Fibroblast of lung (primary cell): ENCODE data around the gene ZNF575. TPM values are rescaled to one million over a fixed set of nuclear protein-coding genes. Genes with fewer than 3 reads are reported as not detected.
A peak's percentile ranks its signal among the peaks of the same experiment; 100 is the strongest.

Experiments used
- DNase-seq, 2 donors: peaks; one replicate each; pipeline versions ENCODE4 v3.0.0 to v3.0.0-alpha.2; 2010; ENCODE audit warnings: low read depth in 2 of 2
- H2AFZ ChIP-seq: 2 replicates; pipeline ENCODE4 v1.5.1; 2012; ENCODE audit warnings: low read length, control low read depth, inconsistent platforms
- H3K27ac ChIP-seq: 2 replicates; pipeline ENCODE4 v1.5.1; 2011; ENCODE audit warnings: low read length, control low read depth; ENCODE audit not compliant: insufficient read depth
- H3K27me3 ChIP-seq: 2 replicates; pipeline ENCODE4 v1.5.1; 2011; ENCODE audit warnings: mild to moderate bottlenecking, low read length; ENCODE audit not compliant: control insufficient read depth, insufficient read depth
- H3K36me3 ChIP-seq: 2 replicates; pipeline ENCODE4 v1.5.1; 2011; ENCODE audit warnings: low read length; ENCODE audit not compliant: control insufficient read depth, insufficient read depth
- H3K4me1 ChIP-seq: 2 replicates; pipeline ENCODE4 v1.5.1; 2011; ENCODE audit warnings: low read length; ENCODE audit not compliant: control insufficient read depth, insufficient read depth; ENCODE audit errors: extremely low read depth
- H3K4me2 ChIP-seq: 2 replicates; pipeline ENCODE4 v1.5.1; 2011; ENCODE audit warnings: low read length, control low read depth; ENCODE audit not compliant: insufficient read depth; ENCODE audit errors: extremely low read depth
- H3K4me3 ChIP-seq, 4 experiments: fragments of 200-600 bp in 1 of 4; sonication (generic) in 1 of 4; replicated peaks in 1 of 4; 2 replicates each; pipeline ENCODE4 v1.5.1; 2011 to 2016; ENCODE audit warnings: low read length in 4 of 4, low read depth in 3 of 4, mild to moderate bottlenecking in 3 of 4, control low read depth in 2 of 4, inconsistent platforms in 1 of 4, mixed read lengths in 1 of 4; ENCODE audit not compliant: insufficient read depth in 1 of 4; ENCODE audit errors: control extremely low read depth in 1 of 4
- H3K79me2 ChIP-seq: 2 replicates; pipeline ENCODE4 v1.5.1; 2012; ENCODE audit warnings: mild to moderate bottlenecking, low read length, inconsistent platforms; ENCODE audit not compliant: control insufficient read depth, insufficient read depth
- H3K9ac ChIP-seq: 2 replicates; pipeline ENCODE4 v1.5.1; 2011; ENCODE audit warnings: mild to moderate bottlenecking, low read length, control low read depth; ENCODE audit not compliant: insufficient read depth
- H3K9me3 ChIP-seq: 2 replicates; pipeline ENCODE4 v1.5.1; 2012; ENCODE audit warnings: low read depth, low read length; ENCODE audit not compliant: control insufficient read depth, insufficient read depth
- H4K20me1 ChIP-seq: 2 replicates; pipeline ENCODE4 v1.5.1; 2011; ENCODE audit warnings: low read length; ENCODE audit not compliant: control insufficient read depth, insufficient read depth; ENCODE audit errors: extremely low read depth
- EZH2 ChIP-seq: IDR thresholded peaks from 2 replicates; pipeline ENCODE4 v1.5.1; 2012; ENCODE audit warnings: low read length, control low read depth, mild to moderate bottlenecking; ENCODE audit errors: missing control alignments
- polyA plus RNA-seq, 2 donors: library from polyadenylated mRNA; depleted of rRNA in 1 of 2; stranded (reverse) in 1 of 2; unstranded in 1 of 2; fragments of >200 nt; gene quantifications; 2 replicates each; pipeline ENCODE4 v1.2.1, GENCODE V29; 2011 to 2012; ENCODE audit warnings: missing spikeins in 1 of 2
- total RNA-seq: library from RNA; depleted of rRNA; stranded (reverse); fragments of >200 nt; gene quantifications from 2 replicates; pipeline ENCODE4 v1.2.1, GENCODE V29; 2014
- TF ChIP-seq, protein P1 (sequence below), 2 donors: IDR thresholded peaks in 1 of 2; conservative IDR thresholded peaks in 1 of 2; 1 replicate in 1 of 2; 2 replicates in 1 of 2; pipeline ENCODE4 v1.5.1; 2011 to 2012; ENCODE audit warnings: low read length in 2 of 2, control low read depth in 1 of 2, inconsistent platforms in 1 of 2, low read depth in 1 of 2, mild to moderate bottlenecking in 1 of 2

Gene ZNF575
- total and polyA plus RNA-seq, 2 donors (not counting 1 experiment from before 2014, with no cell fraction given): 0.27 to 0.33 TPM

DNA sequence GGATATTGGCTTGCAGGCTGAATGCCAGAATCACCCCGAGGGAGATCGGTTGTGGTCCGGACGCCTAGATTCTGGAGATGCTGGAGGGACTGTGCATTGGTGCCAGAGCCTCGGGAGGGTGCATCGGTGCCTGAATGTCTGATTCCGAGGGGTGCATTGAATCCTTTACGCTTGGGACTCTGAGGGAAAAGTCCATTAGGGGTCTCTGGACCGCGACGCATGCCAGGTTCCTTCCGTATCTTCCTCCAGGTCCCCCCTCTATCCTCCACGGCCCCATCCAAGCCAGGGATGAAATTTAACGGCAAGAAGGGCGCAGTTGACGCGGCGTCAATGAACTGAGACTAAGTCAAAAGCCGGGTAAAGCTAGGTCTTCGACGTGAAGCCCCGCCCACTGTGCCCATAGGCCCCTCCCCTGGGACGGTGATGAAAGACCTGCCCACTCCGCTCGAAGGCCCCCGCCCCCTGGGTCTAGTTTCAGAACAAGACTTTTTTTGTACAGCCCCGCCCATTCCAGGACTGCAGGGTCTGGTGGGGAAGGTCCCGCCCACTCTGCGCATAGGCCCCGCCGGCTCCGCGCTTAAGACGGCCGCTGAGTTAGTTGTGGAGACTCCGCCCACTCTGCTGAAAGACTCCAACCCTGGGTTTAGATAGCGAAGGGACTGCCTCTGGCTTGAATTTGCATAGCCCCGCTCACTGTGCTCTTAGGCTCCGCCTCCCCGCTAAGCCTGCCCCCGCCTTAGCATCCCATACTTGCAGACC lies 737 bp downstream of the ZNF575 start:
- peak; percentile 100 for DNase-seq
- Histone ChIP-seq H3K9ac (peak overlapping the region; percentile 27), H3K9me3 (no peaks in the 10 kb centered on the region), H3K4me1 (peaks cover 6% of the 10 kb centered on the region), H3K4me3 (peak overlapping the region; percentile 43 to 82 (median 68)), H3K4me2 (peak overlapping the region; percentile 89), H3K36me3 (no peaks in the 10 kb centered on the region), H2AFZ (peak overlapping the region; percentile 73), H3K27ac (peak overlapping the region; percentile 79), H3K79me2 (no peaks in the 10 kb centered on the region), H4K20me1 (no peaks in the 10 kb centered on the region), H3K27me3 (no peaks in the 10 kb centered on the region)
- TF ChIP-seq, protein P1, sequence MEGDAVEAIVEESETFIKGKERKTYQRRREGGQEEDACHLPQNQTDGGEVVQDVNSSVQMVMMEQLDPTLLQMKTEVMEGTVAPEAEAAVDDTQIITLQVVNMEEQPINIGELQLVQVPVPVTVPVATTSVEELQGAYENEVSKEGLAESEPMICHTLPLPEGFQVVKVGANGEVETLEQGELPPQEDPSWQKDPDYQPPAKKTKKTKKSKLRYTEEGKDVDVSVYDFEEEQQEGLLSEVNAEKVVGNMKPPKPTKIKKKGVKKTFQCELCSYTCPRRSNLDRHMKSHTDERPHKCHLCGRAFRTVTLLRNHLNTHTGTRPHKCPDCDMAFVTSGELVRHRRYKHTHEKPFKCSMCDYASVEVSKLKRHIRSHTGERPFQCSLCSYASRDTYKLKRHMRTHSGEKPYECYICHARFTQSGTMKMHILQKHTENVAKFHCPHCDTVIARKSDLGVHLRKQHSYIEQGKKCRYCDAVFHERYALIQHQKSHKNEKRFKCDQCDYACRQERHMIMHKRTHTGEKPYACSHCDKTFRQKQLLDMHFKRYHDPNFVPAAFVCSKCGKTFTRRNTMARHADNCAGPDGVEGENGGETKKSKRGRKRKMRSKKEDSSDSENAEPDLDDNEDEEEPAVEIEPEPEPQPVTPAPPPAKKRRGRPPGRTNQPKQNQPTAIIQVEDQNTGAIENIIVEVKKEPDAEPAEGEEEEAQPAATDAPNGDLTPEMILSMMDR (conservative IDR thresholded peaks at IDR 0.05 in 1 of 2, IDR thresholded peaks at IDR 0.05 in 1 of 2; ENCODE audit: low read depth in 1 of 2, low read length in 2 of 2): no peak
- TF ChIP-seq EZH2: no peak

DNA sequence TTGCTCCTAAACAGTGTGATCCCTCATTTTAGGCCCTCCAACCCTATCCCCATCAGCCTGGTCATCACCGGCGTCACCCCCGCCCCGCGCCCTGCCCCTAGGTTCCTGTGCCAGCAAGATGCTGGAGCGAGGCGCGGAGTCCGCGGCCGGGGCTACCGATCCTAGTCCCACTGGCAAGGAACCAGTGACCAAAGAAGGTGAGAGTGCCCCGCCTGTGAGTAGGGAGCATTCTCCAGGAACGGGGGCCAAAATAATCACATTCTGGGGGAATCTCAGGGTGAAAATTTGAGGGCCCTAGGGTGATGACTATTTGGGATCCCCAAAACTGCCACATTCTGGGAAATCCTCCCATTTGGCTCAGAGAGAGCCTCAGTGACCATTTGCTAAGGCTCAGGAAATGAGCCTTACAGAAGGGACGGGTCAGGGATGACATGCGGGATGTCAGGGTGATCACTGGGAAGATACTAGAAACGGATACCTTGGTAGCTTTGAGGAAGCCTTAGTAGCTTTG lies 1.4 kb downstream of the ZNF575 start:
- no peaks in the 10 kb centered on the region for H3K27me3 ChIP-seq
- H3K9ac ChIP-seq: no peak overlapping the region
- peak overlapping the region; percentile 57 for H3K27ac ChIP-seq
- H3K9me3 ChIP-seq: no peaks in the 10 kb centered on the region
- H4K20me1 ChIP-seq: no peaks in the 10 kb centered on the region
- no peak for TF ChIP-seq EZH2
- TF ChIP-seq, protein P1 (conservative IDR thresholded peaks at IDR 0.05 in 1 of 2, IDR thresholded peaks at IDR 0.05 in 1 of 2; ENCODE audit: low read depth in 1 of 2, low read length in 2 of 2): no peak
- peak overlapping the region; percentile 80 for H3K4me2 ChIP-seq
- H3K79me2 ChIP-seq: no peaks in the 10 kb centered on the region
- H3K36me3 ChIP-seq: no peaks in the 10 kb centered on the region
- DNase-seq: no peak
- peak overlapping the region; percentile 4 for H2AFZ ChIP-seq
- H3K4me3 ChIP-seq: peak overlapping the region; percentile 2 to 74 (median 26)
- H3K4me1 ChIP-seq: peaks cover 6% of the 10 kb centered on the region

DNA sequence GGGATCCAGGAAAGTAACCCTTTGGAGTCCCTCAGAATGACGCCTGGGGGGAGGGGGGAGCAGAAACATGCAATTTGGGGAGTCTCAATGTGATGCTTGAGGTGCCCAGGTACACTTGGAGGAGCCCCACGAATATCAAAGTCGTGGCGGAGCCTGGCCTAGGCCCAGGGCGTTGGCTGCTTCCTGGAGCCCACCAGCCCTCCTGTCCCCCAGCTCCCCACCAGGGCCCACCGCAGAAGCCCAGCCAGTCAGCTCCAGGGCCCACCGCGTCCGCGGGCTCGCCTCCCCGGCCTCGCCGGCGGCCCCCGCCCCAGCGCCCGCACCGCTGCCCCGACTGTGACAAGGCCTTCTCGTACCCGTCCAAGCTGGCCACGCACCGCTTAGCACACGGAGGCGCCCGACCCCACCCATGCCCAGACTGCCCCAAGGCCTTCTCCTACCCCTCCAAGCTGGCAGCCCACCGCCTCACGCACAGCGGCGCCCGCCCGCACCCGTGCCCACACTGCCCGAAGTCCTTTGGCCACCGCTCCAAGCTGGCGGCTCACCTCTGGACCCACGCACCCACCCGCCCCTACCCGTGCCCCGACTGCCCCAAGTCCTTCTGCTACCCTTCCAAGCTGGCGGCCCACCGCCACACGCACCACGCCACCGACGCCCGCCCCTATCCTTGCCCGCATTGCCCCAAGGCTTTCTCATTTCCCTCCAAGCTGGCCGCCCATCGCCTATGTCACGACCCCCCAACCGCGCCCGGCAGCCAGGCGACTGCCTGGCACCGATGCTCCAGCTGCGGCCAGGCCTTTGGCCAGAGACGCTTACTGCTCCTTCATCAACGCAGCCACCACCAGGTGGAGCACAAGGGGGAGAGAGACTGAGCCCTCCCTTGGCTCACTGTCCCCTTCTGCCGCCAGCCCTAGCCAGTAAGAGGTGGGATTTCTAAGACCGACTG lies 2.1 kb downstream of the ZNF575 start:
- peak; percentile 60 to 61 for DNase-seq
- Histone ChIP-seq H3K4me3 (no peak overlapping the region), H3K27ac (peak overlapping the region; percentile 57), H3K4me1 (peaks cover 6% of the 10 kb centered on the region), H2AFZ (no peak overlapping the region), H3K9ac (no peak overlapping the region), H3K27me3 (no peaks in the 10 kb centered on the region), H3K4me2 (peak overlapping the region; percentile 80), H3K9me3 (no peaks in the 10 kb centered on the region), H3K36me3 (no peaks in the 10 kb centered on the region), H4K20me1 (no peaks in the 10 kb centered on the region), H3K79me2 (no peaks in the 10 kb centered on the region)
- TF ChIP-seq, protein P1 (conservative IDR thresholded peaks at IDR 0.05 in 1 of 2, IDR thresholded peaks at IDR 0.05 in 1 of 2; ENCODE audit: low read depth in 1 of 2, low read length in 2 of 2): peak; percentile 52 to 61
- TF ChIP-seq EZH2: no peak
